GM12878 (cell line): ENCODE data around the gene KLRB1. TPM values are rescaled to one million over a fixed set of nuclear protein-coding genes. Genes with fewer than 3 reads are reported as not detected.

Experiments
- ATAC-seq: fragments of 200-7000 bp; cut with Tn5 transposase; 3 replicates; pipeline ENCODE4 v1.9.1; 2020; ENCODE audit warnings: mild to moderate bottlenecking, moderate library complexity
- BruUV-seq: library from RNA; stranded (reverse); fragments of 400-500 nt; replicated peaks from 2 replicates; lab custom pipeline; 2021; lab: Mats Ljungman, UMichigan
- CTCF ChIA-PET: fragments of 300-600 bp; sonication (Branson Sonifier 250); formaldehyde crosslinking; extraction: SDS; loops from one replicate; lab custom pipeline; 2021; ENCODE audit warnings: inconsistent platforms; lab: Yijun Ruan, JAX
- POLR2A ChIA-PET: fragments of 350-600 bp; formaldehyde crosslinking; extraction: SDS; loops from one replicate; lab custom pipeline; 2021; ENCODE audit warnings: inconsistent platforms; lab: Charles Lee
- RAD21 ChIA-PET: fragments of 300-600 bp; sonication (Branson Sonifier 250); formaldehyde crosslinking; loops from one replicate; lab custom pipeline; 2023; ENCODE audit warnings: antibody characterized with exemption; ENCODE audit not compliant: unreplicated experiment; lab: Charles Lee
- SMC1A ChIA-PET: fragments of 300-600 bp; sonication (Branson Sonifier 250); formaldehyde crosslinking; loops from one replicate; lab custom pipeline; 2023; ENCODE audit not compliant: unreplicated experiment, uncharacterized antibody; lab: Charles Lee
- DNase-seq: peaks from one replicate; pipeline ENCODE4 v3.0.0-alpha.2; 2011; ENCODE audit warnings: low read depth, low spot score
- FAIRE-seq: peaks from 3 replicates; lab custom pipeline; 2011; peaks lifted over from hg19 to GRCh38; lab: Jason Lieb, UNC
- H2AFZ ChIP-seq: 2 replicates; pipeline ENCODE4 v1.6.0; 2011; ENCODE audit warnings: low read depth, low read length, control low read depth; ENCODE audit not compliant: control insufficient read depth
- H3K27ac ChIP-seq: 2 replicates; pipeline ENCODE4 v1.5.1; 2011; ENCODE audit warnings: control low read depth; ENCODE audit not compliant: control insufficient read depth, insufficient read depth
- H3K27me3 ChIP-seq, 2 experiments: replicated peaks in 1 of 2; 2 replicates each; pipeline versions ENCODE4 v1.6.0 to v1.6.1; 2011; ENCODE audit warnings: low read length in 1 of 2; ENCODE audit not compliant: control insufficient read depth in 2 of 2, insufficient read depth in 2 of 2
- H3K36me3 ChIP-seq, 2 experiments: 2 replicates each; pipeline ENCODE4 v1.5.1; 2011; ENCODE audit warnings: low read length in 1 of 2; ENCODE audit not compliant: control insufficient read depth in 2 of 2, insufficient read depth in 2 of 2
- H3K4me1 ChIP-seq: 2 replicates; pipeline ENCODE4 v1.6.1; 2011; ENCODE audit warnings: mild to moderate bottlenecking, low read length, moderate library complexity, mixed read lengths; ENCODE audit not compliant: control insufficient read depth, insufficient read depth
- H3K4me2 ChIP-seq: 2 replicates; pipeline ENCODE4 v1.6.0; 2011; ENCODE audit warnings: control low read depth; ENCODE audit not compliant: control insufficient read depth, insufficient read depth
- H3K4me3 ChIP-seq: fragments of 200-600 bp; sonication (generic); 2 replicates; pipeline ENCODE4 v1.5.1; 2016
- H3K79me2 ChIP-seq: 2 replicates; pipeline ENCODE4 v1.6.0; 2011; ENCODE audit warnings: low read length; ENCODE audit not compliant: control insufficient read depth, insufficient read depth
- H3K9ac ChIP-seq: 2 replicates; pipeline ENCODE4 v1.8.0; 2011; ENCODE audit warnings: low read length, control low read depth, mixed read lengths; ENCODE audit not compliant: control insufficient read depth, insufficient read depth
- H3K9me3 ChIP-seq: replicated peaks from 3 replicates; pipeline ENCODE4 v1.5.1; 2011; ENCODE audit warnings: mild to moderate bottlenecking, low read length; ENCODE audit not compliant: control insufficient read depth, insufficient read depth
- H4K20me1 ChIP-seq: 2 replicates; pipeline ENCODE4 v1.6.0; 2011; ENCODE audit not compliant: control insufficient read depth, insufficient read depth
- BHLHE40 ChIP-seq, 2 experiments: fragments of 450-650 bp in 1 of 2; IDR thresholded peaks; 2 replicates each; pipeline ENCODE4 v1.6.1; 2011 to 2017; ENCODE audit warnings: low read depth in 2 of 2, borderline replicate concordance in 1 of 2, improper control_type of control experiment in 1 of 2, low read length in 1 of 2, mild to moderate bottlenecking in 1 of 2
- PAX8 ChIP-seq: fragments of 450-650 bp; IDR thresholded peaks from 2 replicates; pipeline ENCODE4 v1.6.1; 2017; ENCODE audit warnings: mild to moderate bottlenecking, moderate library complexity
- SREBF1 ChIP-seq: IDR thresholded peaks from 2 replicates; pipeline ENCODE4 v1.6.1; 2012; ENCODE audit warnings: mild to moderate bottlenecking, low read length
- WGBS: methylation state at CpG from one replicate; pipeline ENCODE4 v1.1.6; 2016; ENCODE audit warnings: low lambda C conversion rate; ENCODE audit not compliant: insufficient replicate concordance, insufficient coverage; ENCODE audit errors: missing lambda C conversion rate; 5-methylcytosine and 5-hydroxymethylcytosine counted together
- in situ Hi-C: fragments of 300-500 bp; cut with MboI; formaldehyde crosslinking; loops from 9 replicates; pipeline ENCODE4 v1.14.3; 2018; ENCODE audit warnings: mixed read lengths
- intact Hi-C: fragments of 100-400 bp; cut with micrococcal nuclease; formaldehyde crosslinking; loops from one replicate; pipeline ENCODE4 v1.14.2; 2022; ENCODE audit not compliant: unreplicated experiment
- polyA plus RNA-seq, 11 experiments: library from polyadenylated mRNA; depleted of rRNA in 4 of 11; unstranded in 6 of 11; stranded (reverse) in 5 of 11; fragments of >200 nt; fragmentation: Nextera tagmentation in 4 of 11; fragmentation: Illumina TruSeq in 1 of 11; extraction: Ambion mirVana in 4 of 11; extraction: Trizol in 1 of 11; gene quantifications; 1 replicate in 1 of 11; 2 replicates in 10 of 11; pipeline versions ENCODE4 v1.2.1 to v1.2.3, GENCODE V29; 2011 to 2016; ENCODE audit warnings: inconsistent platforms in 2 of 11, missing spikeins in 2 of 11, low read depth in 1 of 11
- total RNA-seq, 4 experiments: library from RNA; depleted of rRNA in 3 of 4; stranded (reverse); fragments of >200 nt in 3 of 4; fragmentation: Illumina TruSeq in 1 of 4; extraction: Trizol in 1 of 4; gene quantifications; 2 replicates each; pipeline versions ENCODE4 v1.2.1 to v1.2.3, GENCODE V29; 2013 to 2021
- TF ChIP-seq, protein P1 (sequence below): IDR thresholded peaks from 2 replicates; pipeline ENCODE4 v1.6.1; 2012; ENCODE audit warnings: low read depth, low read length, improper control_type of control experiment
- TF ChIP-seq, protein P2 (sequence below): IDR thresholded peaks from 2 replicates; pipeline ENCODE4 v1.6.1; 2012; ENCODE audit warnings: mild to moderate bottlenecking, low read depth, low read length

The KLRB1 gene
- total and polyA plus RNA-seq, 10 of the 15 experiments (the other 5 are each of a cell fraction or from before 2014, with no cell fraction given), result not detected

DNA sequence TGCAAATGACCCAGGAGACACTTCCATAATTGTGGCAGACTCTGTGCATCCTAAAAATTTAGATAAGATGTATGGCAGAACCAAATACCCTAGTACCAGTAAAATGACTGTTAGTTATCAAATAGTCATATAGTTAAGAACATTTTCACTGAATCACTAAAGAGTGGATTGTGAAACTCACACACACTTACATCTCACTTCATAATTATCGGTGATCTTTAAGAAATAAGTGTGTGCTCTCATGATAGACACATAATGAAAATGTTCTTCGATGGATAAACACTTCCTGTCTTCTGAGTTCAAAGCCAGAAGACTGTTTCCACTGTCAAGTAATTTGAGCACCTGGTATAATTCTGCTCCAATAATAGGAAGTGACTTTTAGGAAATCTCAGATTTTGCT lies 19.1 kb upstream of the KLRB1 start:
- Histone ChIP-seq H3K4me3 (no peak overlapping the region), H3K4me1 (no peaks in the 10 kb centered on the region), H3K36me3 (no peaks in the 10 kb centered on the region), H3K9ac (no peak overlapping the region), H2AFZ (no peak overlapping the region), H3K4me2 (no peak overlapping the region), H3K9me3 (no peaks in the 10 kb centered on the region; the same call in 2 of the 3 replicates), H3K79me2 (no peaks in the 10 kb centered on the region), H4K20me1 (no peaks in the 10 kb centered on the region), H3K27me3 (no peaks in the 10 kb centered on the region), H3K27ac (no peak overlapping the region)
- POLR2A ChIA-PET, result no interaction called here
- in situ Hi-C loops (no loop called here), intact Hi-C loops (no loop called here)
- RAD21 ChIA-PET, result no interaction called here
- no peak for FAIRE-seq
- CTCF ChIA-PET, result interaction anchor here (1.5 to 2.4 kb wide), 2 partner anchors 11 to 294 kb away, joined by 4 to 6 read pairs; no protein-coding TSS in a partner anchor
- BruUV-seq, result no TSS peak
- 0% methylated on average over 2 of the region's 2 CpGs for WGBS
- TF ChIP-seq SREBF1, result no peak
- TF ChIP-seq BHLHE40 (IDR thresholded peaks at IDR 0.05; ENCODE audit: borderline replicate concordance in 1 of 2, low read depth in 2 of 2, low read length in 1 of 2), result no peak
- no peak for TF ChIP-seq PAX8
- TF ChIP-seq, protein P1, sequence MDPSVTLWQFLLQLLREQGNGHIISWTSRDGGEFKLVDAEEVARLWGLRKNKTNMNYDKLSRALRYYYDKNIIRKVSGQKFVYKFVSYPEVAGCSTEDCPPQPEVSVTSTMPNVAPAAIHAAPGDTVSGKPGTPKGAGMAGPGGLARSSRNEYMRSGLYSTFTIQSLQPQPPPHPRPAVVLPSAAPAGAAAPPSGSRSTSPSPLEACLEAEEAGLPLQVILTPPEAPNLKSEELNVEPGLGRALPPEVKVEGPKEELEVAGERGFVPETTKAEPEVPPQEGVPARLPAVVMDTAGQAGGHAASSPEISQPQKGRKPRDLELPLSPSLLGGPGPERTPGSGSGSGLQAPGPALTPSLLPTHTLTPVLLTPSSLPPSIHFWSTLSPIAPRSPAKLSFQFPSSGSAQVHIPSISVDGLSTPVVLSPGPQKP, result no peak
- TF ChIP-seq, protein P2, sequence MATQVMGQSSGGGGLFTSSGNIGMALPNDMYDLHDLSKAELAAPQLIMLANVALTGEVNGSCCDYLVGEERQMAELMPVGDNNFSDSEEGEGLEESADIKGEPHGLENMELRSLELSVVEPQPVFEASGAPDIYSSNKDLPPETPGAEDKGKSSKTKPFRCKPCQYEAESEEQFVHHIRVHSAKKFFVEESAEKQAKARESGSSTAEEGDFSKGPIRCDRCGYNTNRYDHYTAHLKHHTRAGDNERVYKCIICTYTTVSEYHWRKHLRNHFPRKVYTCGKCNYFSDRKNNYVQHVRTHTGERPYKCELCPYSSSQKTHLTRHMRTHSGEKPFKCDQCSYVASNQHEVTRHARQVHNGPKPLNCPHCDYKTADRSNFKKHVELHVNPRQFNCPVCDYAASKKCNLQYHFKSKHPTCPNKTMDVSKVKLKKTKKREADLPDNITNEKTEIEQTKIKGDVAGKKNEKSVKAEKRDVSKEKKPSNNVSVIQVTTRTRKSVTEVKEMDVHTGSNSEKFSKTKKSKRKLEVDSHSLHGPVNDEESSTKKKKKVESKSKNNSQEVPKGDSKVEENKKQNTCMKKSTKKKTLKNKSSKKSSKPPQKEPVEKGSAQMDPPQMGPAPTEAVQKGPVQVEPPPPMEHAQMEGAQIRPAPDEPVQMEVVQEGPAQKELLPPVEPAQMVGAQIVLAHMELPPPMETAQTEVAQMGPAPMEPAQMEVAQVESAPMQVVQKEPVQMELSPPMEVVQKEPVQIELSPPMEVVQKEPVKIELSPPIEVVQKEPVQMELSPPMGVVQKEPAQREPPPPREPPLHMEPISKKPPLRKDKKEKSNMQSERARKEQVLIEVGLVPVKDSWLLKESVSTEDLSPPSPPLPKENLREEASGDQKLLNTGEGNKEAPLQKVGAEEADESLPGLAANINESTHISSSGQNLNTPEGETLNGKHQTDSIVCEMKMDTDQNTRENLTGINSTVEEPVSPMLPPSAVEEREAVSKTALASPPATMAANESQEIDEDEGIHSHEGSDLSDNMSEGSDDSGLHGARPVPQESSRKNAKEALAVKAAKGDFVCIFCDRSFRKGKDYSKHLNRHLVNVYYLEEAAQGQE, result no peak
- DNase-seq, result no peak
- SMC1A ChIA-PET, result interaction anchor here (1.0 kb wide), 1 partner anchor 294 kb away, joined by 4 read pairs; no protein-coding TSS in a partner anchor
- no peak for ATAC-seq
